Activated CD4-positive, CD25-positive, alpha-beta regulatory T cell treated with anti-CD3 and anti-CD28 coated beads, Interleukin-2, amount 50 U/mL, for 16 hours (primary cell): ENCODE data around the gene SLC8B1.

Source experiments
- DNase-seq: peaks from one replicate; pipeline ENCODE4 v3.0.0-alpha.2; 2020; ENCODE audit warnings: low read depth, low spot score

Gene SLC8B1

GRCh38 chr12:113334786-113335539 is at the start of gene SLC8B1:
Gene SLC8B1, minus strand, starts transcription at chr12:113335109. Its CDS starts 2,231 bp downstream, at chr12:113332878.
- peak; percentile 79 for DNase-seq

- no peak for DNase-seq
Measured at GRCh38 chr12:113382206-113382605, 47.3 kb upstream of the SLC8B1 start.

GRCh38 chr12:113381220-113381619 is 46.3 kb upstream of the SLC8B1 start:
- DNase-seq, result no peak

DNA sequence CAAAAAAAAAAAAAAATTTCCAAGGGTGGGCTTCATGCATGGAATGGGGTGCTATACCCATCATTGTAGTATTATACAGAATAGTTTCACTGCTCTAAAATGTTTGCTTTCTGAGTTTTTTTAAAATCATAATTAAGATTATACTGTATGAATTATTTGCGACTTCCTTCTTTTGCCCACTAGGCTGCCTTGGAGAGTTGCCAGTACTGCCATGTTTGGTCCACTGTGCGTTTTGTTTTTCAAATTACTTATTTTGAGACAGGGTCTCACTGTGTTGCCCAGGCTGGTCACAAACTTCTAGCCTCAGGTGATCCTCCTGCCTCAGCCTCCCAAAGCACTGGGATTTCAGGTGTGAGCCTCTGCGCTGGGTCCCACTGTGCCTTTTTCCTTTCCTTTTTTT is 43.4 kb upstream of the SLC8B1 start:
- DNase-seq, result no peak

DNA sequence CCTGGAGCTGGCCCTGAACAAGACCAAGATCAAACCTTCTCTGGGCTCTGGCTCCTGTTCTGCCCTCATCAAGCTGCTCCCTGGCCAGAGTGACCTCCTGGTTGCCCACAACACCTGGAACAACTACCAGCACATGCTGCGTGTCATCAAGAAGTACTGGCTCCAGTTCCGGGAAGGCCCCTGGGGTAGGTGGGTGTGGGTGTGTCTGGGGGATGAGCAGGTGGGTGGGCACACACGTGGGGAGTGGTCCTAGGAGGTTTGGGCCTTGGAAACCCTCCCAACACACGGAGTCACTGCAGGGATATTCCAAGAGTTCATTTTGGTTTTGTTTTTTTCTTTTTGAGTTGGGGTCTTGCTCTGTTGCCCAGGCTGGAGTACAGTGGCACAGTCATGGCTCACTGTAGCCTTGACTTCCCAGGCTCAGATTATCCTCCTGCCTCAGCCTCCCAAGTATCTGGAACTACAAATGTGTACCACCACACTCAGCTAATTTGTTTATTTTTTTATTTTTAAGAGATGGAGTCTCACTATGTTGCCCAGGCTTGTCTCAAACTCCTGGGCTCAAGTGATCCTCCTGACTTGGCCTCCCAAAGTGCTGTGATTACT is 40.0 kb upstream of the SLC8B1 start:
- DNase-seq, result no peak

DNA sequence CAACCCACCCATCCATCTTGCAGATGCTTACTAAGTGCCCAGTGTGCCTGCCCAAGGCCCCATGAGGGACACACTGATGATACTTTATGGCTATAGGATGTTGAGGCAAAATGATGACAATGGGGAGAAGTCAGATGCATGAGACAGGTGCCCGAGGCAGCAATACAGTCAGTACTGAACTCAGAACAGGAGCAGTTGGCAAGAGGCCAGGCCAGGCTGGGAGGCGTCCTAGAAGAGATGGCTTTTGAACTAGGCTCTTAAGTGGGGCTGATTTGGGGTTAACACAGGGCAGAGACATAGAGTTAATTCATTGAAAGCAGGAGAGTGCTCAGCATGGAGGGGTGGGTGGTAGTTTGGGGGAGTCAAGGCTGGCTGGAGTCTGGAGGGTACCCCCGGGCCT is 39.1 kb upstream of the SLC8B1 start:
- DNase-seq, result no peak

GRCh38 chr12:113373440-113373839 is 38.5 kb upstream of the SLC8B1 start:
- no peak for DNase-seq

GRCh38 chr12:113372371-113372770 is 37.5 kb upstream of the SLC8B1 start:
- DNase-seq, result no peak

DNA sequence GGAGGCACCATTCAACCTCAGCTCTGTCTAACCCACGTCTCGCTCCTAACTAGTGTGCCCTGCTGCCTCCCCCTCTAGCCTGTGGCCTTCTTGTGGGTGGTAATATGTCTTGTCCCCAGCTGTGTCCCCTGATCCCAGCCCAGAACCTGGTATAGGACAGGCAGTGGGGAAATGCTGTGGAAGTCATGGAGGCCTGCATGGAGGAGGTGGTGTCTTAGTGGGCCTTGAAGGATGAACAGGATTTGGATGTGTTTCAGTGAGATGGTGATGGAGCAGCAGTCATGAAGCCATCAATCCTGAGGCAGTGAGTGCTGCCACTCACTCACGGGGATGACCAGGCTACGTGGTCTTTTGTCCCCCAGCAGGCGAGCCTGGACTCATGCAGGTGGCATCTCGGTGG is 36.9 kb upstream of the SLC8B1 start:
- DNase-seq, result no peak

DNA sequence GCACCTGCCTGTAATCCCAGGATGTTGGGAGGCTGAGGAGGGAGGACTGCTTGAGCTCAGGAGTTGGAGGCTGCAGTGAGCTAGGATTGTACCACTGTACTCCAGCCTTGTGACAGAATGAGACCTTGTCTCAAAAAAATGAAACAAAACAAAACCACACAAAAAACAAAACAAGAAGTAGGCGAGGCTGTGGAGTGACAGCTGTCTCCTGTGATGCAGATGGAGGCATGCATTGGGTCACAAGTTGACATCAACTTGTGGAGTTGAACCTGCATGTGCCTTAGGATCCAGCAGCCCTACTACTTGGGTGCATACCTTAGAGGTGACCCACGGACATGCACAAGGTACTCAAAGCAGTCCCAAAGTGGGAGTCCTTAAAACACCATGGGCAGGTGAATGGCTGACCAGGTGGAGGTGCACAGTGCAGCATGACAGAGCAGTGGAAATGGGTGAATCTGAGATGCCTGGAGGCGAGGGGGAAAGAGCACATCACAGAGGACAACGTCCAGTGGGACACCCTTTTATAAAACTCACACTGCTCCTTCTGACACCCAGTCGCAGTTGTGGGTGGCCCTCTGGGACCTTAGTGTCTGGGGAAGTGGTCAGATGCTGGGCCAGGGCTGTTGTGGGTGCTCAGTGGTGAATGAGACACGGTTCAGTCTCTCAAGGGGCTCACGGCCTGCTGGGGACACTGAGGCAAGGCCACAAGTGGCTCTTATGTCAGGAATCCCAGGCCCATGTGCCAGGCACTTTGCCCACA is 36.2 kb upstream of the SLC8B1 start:
- DNase-seq, result no peak

DNA sequence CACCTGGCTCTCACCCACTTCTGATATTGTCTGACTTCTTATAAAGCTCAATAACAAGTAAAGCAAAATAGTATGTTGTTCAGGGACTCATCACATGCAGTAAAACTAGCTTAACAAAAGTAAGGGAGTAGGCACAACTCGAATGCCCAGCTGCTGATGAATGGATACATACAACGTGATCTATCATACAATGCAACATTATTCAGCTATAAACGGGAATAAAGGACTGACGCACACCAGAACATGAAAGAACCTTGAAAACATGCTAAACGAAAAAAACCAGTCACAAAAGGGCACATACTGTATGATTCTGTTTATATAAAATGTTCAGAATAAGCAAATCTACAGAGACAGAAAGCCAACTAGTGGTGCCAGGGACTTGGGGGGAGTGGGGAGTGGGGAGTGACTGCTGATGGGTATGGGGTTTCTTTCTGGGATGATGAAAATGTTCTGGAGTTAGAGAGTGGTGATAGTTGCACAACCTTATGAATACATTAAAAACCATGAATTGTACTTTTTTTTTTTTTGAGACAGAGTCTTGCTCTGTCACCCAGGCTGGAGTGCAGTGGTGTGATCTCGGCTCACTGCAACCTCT is 34.6 kb upstream of the SLC8B1 start:
- DNase-seq, result no peak

- DNase-seq, result no peak
Measured at GRCh38 chr12:113368331-113368730, 33.4 kb upstream of the SLC8B1 start.

GRCh38 chr12:113366827-113367226 is 31.9 kb upstream of the SLC8B1 start:
- no peak for DNase-seq

- DNase-seq, result no peak
Measured at GRCh38 chr12:113365639-113366395, 30.9 kb upstream of the SLC8B1 start.

DNA sequence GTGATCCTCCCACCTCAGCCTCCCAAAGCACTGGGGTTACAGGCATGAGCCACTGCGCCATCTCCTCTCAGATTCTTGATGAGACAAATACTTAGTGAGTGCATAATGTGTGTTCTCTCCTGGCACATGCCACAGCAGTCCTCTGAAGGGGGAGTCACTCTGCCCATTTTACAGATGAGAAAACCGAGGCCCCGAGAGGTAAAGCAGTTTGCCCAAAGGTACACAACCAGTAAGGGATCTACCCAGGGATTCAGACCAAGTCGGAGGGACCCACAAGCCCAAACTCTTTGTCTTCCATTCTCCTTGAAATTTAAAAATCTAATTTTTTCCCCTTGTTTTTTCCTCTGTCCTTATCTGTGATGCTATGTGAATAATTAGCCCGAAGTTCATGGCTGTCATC is 29.8 kb upstream of the SLC8B1 start:
- DNase-seq, result no peak

DNA sequence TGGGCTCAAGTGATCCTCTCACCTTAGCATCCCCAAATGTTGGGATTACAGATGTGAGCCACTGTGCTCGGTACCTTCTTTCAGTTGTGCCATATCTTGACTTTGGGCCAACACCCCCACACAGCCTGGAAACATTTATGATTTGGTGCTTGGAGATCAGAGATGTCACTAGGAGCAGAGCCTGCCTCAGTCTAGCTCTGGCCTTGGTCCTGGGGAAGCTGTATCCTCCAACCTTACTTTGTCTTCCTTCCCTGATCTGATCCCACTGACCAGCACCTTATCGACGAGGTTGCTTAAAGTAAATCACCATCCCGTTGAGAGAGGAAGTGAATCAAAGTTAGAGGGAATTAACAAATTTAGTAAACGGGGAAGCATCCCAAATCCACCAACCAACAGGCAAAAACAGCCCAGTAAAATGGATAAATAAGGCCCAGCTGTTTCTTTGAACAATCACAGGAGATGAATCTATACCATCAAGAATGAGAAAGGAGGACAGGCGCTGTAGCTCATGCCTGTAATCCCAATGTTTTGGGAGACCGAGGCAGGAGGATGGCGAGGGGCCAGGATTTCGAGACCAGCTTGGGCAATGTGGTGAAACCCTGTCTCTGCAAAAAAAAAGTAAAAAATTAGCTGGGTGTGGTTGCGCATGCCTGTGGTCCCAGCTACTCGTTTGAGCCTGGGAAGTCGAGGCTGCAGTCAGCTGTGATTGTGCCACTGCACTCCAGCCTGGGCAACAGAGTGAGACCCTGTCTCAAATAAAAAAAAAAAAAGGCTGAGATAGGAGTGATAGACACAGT is 26.9 kb upstream of the SLC8B1 start:
- no peak for DNase-seq

GRCh38 chr12:113359939-113360748 is 25.2 kb upstream of the SLC8B1 start:
- DNase-seq, result no peak

DNA sequence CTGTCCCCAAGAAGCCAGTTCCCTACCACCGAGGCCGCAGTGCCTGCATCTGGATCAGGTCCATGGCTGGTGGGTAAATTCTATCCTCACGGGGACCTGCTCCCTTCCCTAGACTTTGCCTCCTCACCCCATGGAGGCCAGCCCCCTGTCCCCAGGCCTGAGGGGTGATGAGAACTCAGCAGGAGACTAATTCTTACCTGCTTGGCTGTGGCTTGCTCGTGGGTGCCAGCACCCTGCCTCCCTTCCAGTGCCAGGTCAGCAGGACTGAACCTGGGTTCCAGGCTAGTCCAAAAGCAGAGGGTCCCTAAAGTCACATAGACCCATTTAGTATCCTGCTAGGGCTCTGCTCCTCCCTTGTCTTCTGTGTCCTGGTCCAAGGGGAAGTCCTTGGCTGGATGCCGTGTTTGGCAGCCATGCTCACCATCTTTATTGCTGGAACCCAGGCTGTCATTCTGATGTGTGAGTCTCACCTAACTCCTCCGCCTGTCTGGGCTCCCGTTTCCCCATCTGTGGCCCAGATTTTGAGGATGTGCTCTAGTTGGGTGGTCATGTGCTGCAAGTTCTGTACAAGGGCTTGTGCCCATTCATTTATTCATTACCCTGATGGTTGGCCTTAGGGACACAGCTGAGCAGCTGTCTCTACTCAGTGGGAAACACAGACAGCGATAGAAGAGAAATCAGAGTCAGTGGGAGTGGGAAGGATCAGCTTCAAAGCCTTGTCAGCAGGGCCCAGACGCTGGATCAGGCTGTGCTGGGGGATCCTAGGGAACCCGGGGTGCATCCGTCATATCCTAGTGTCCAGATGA is 24.4 kb upstream of the SLC8B1 start:
- DNase-seq, result no peak
